Activated T-helper 2 cell treated with anti-CD3 and anti-CD28 coated beads, Interferon-gamma antibody, Interleukin-2, Interleukin-4, amounts not matched to agents 10 μg/mL and 5 μg/mL and 100 μg/mL, durations not matched to agents 14 hours and 24 hours and 36 hours (primary cell): ENCODE results near the gene LCK. TPM values are rescaled to one million over a fixed set of nuclear protein-coding genes. Genes with fewer than 3 reads are reported as not detected.
A peak's percentile ranks its signal among the peaks of the same experiment; 100 is the strongest.

Source experiments
- DNase-seq: peaks from one replicate; pipeline ENCODE4 v3.0.0; 2021; ENCODE audit warnings: low spot score
- H3K27ac Mint-ChIP-seq: one replicate; pipeline ENCODE4 v1.8.0; 2021; ENCODE audit warnings: mixed read lengths
- H3K27me3 Mint-ChIP-seq: one replicate; pipeline ENCODE4 v1.8.0; 2021; ENCODE audit warnings: low read depth, mixed read lengths
- H3K36me3 Mint-ChIP-seq: one replicate; pipeline ENCODE4 v1.8.0; 2021; ENCODE audit warnings: low read depth, mixed read lengths
- H3K4me1 Mint-ChIP-seq: one replicate; pipeline ENCODE4 v1.8.0; 2021; ENCODE audit warnings: low read depth, mixed read lengths
- H3K4me3 Mint-ChIP-seq: one replicate; pipeline ENCODE4 v1.8.0; 2021; ENCODE audit warnings: low read depth, mild to moderate bottlenecking, moderate library complexity, mixed read lengths
- H3K9me3 Mint-ChIP-seq: one replicate; pipeline ENCODE4 v1.8.0; 2021; ENCODE audit warnings: mixed read lengths
- intact Hi-C: fragments of 100-400 bp; cut with micrococcal nuclease; formaldehyde crosslinking; loops from one replicate; pipeline ENCODE4 v1.15.1; 2023
- total RNA-seq: library from RNA; stranded (reverse); gene quantifications from 2 replicates; pipeline ENCODE4 v1.2.3, GENCODE V29; 2022

The LCK gene
- 221 and 232 TPM in 2 replicates for total RNA-seq

GRCh38 chr1:32250893-32251716 lies at the start of gene LCK:
LCK (plus strand) TSS chr1:32251265; CDS start chr1:32274330, 23,065 bp downstream.
- H3K4me3 Mint-ChIP-seq: peak within 1 kb of the TSS; percentile 100
- peak within 1 kb of the TSS; percentile 100 for H3K27ac Mint-ChIP-seq
- peaks cover 55% of the 10 kb centered on the region for H3K4me1 Mint-ChIP-seq
- no peaks in the 10 kb centered on the region for H3K27me3 Mint-ChIP-seq
- intact Hi-C loops: loop anchor here (1.0 to 5.0 kb wide), 4 partner anchors 13 to 314 kb away; partner anchors contain the start of genes CCDC28B and PTP4A2
- H3K9me3 Mint-ChIP-seq: no peaks in the 10 kb centered on the region
- H3K36me3 Mint-ChIP-seq: peaks cover 30% of the 10 kb centered on the region
- DNase-seq: peak; percentile 60

DNA sequence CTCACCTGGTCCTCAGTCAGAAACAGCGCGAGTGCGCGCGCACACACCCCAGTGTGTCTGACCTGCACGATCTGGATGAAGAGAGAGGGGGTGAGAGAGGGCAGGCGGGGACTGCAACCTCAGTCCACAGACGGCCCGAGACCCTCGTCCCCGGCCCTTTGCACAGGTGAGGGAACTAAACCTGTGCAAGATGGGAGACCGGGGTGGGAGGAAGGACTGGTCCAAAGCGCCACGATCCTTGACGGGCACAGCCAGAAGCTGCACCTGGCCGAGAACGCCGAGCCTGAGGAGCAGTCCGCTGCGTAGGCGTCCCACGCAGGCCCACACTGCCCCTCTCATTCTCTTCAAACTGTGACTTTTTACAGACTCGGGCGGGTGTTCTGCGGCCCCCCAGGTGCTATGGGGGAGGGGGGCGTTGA lies 46.1 kb upstream of the LCK start:
- DNase-seq: no peak
- Mint-ChIP-seq H3K9me3 (no peaks in the 10 kb centered on the region), H3K27ac (peak overlapping the region; percentile 28), H3K4me3 (peak overlapping the region; percentile 87), H3K4me1 (peaks cover 34% of the 10 kb centered on the region), H3K27me3 (no peaks in the 10 kb centered on the region), H3K36me3 (peaks cover 37% of the 10 kb centered on the region)
- intact Hi-C loops: loop anchor here (5.0 to 10.0 kb wide), 3 partner anchors 47 to 610 kb away; partner anchors contain the start of genes BSDC1, LCK, S100PBP and YARS1

DNA sequence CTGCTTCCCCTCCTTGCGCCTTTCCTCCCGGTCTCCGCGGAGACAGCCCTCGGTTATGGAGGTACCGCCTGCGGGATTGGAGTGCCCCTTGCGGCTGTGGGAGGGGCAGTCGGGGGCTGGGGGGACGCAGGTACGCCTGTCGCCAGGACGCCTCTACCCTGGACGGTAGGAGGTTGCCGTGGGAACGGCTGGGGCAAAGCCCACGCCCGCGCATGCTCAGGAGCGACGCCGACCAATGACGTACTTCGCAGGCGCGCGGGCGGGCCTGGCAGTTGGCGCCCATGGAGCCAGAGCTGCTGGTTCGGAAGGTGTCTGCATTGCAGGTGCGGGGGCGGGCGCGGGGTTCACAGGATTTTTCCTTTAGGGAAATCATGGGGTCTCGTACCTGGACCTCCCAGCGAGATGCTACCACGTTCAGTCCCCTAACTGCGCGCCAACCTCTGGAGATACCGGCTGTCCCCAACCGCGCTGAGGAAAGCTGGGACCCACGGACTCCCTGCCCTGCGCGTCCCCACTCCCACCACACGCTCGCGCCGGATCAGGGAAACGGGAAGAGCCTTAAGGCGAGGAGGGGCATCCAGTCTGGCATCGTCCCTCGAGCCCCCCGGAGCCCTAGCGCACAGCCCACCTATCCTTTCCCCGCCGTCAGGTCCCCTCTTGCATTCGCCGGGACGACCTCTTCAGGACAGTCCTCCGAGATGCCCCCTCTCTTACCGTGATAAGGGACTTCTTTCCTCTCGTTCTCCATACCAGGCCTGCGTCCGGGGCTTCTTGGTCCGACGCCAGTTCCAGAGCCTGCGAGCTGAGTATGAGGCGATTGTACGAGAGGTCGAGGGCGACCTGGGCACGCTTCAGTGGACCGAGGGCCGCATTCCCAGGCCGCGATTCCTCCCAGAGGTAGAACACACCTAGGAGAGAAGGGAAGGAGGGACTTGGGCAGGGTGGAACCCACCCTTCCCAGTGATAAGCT lies 45.4 kb upstream of the LCK start, which contains the start of gene IQCC:
TSS of gene IQCC (plus strand) at position 271 of the 970 bp plus-strand sequence. CDS start at position 282, 11 bp downstream.
- peak; percentile 82 for DNase-seq
- Mint-ChIP-seq H3K4me3 (peak within 1 kb of the TSS; percentile 87), H3K9me3 (no peaks in the 10 kb centered on the region), H3K27ac (peak within 1 kb of the TSS; percentile 83), H3K4me1 (peaks cover 28% of the 10 kb centered on the region), H3K27me3 (no peaks in the 10 kb centered on the region), H3K36me3 (peaks cover 37% of the 10 kb centered on the region)
- intact Hi-C loops: loop anchor here (10.0 kb wide), 1 partner anchor 609 kb away; the partner anchor contains the start of genes S100PBP and YARS1

DNA sequence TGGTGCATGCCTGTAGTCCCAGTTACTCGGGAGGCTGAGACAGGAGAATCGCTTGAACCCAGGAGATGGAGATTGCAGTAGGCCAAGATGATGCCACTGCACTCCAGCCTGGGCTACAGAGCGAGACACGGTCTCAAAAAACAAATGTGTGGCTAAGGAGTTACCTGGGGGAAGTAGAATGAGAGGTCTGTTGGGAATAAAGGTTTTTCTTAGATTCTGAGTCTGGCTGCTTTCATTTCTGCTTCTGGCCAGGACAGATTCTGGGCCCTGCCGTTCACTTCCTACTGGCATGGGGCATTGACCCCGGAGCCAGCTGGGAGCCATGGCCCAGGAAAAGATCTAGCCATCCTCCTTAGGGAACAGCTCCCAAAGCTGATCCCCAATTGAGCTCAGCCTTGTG lies 42.6 kb upstream of the LCK start:
- H3K36me3 Mint-ChIP-seq: peaks cover 26% of the 10 kb centered on the region
- no peak overlapping the region for H3K4me3 Mint-ChIP-seq
- no peaks in the 10 kb centered on the region for H3K27me3 Mint-ChIP-seq
- intact Hi-C loops: loop anchor here (10.0 kb wide), 1 partner anchor 606 kb away; the partner anchor contains the start of genes S100PBP and YARS1
- H3K27ac Mint-ChIP-seq: no peak overlapping the region
- no peak for DNase-seq
- H3K4me1 Mint-ChIP-seq: peaks cover 16% of the 10 kb centered on the region
- no peaks in the 10 kb centered on the region for H3K9me3 Mint-ChIP-seq

DNA sequence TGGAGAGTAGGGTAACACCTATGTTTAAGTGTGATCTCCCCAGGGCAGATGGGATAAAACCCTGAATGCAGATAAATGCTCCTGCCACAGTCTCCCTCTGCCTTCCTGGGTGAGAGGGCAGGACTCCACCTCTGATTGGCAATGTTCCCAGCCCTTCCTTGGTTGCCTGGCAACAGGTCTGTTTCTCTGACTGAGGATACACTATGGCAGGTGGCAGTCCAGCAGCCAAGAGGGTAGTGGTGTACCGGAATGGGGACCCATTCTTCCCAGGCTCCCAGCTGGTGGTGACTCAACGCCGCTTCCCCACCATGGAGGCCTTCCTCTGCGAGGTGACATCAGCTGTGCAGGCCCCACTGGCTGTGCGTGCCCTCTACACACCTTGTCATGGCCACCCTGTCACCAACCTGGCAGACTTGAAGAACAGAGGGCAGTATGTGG lies 42.2 kb upstream of the LCK start, which contains the start of gene DCDC2B:
TSS of gene DCDC2B (plus strand) at position 199 of the 438 bp plus-strand sequence. CDS start at position 204, 5 bp downstream.
- H3K9me3 Mint-ChIP-seq: no peaks in the 10 kb centered on the region
- no peak for DNase-seq
- intact Hi-C loops: loop anchor here (10.0 kb wide), 1 partner anchor 606 kb away; the partner anchor contains the start of genes S100PBP and YARS1
- H3K4me1 Mint-ChIP-seq: peaks cover 15% of the 10 kb centered on the region
- H3K4me3 Mint-ChIP-seq: no peak within 1 kb of the TSS
- no peak within 1 kb of the TSS for H3K27ac Mint-ChIP-seq
- H3K36me3 Mint-ChIP-seq: peaks cover 23% of the 10 kb centered on the region
- no peaks in the 10 kb centered on the region for H3K27me3 Mint-ChIP-seq

DNA sequence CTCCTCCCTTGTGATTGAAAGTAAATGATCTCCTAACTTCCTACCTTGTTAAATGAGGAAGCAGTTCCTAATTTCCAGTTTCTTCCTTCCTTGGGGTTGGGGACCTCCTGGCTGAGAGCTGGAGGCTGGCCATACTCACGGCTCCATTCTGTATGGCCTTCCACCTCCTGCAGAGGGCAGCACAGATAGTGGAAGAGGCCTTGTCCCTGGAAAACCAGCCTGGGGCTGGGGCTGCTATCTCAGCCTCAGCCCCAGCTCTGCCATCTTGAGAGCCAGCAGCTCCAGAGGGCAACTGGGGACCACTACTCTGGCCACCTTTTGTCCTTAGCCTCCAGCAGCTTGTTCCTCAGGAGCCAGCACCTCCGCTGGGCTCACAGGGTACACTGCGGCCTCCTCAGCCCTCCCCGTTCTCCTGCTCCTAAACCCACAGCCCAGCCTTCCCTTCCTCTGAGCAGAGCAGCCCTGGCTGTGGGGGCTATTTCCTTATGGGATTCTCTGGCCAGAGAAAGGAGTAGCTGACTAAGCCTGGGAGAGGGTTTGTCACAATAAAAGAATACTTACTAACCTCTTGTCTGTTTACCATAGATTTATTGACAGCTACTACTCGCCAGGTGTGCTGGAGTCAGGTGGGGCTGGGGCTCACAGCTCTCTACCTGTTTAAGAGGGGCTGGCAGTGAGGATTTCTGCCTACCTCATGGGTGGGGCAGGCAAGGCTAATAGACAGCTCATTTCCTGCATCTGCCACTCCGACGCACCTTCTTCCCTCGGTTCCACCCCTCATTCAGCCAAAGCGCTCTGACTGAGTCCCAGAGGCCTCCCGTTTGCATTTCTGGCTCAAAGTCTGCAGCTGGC lies 35.2 kb upstream of the LCK start:
- intact Hi-C loops: loop anchor here (2.0 to 10.0 kb wide), 2 partner anchors 119 to 199 kb away; partner anchors contain the start of gene MARCKSL1
- no peaks in the 10 kb centered on the region for H3K9me3 Mint-ChIP-seq
- peak overlapping the region; percentile 28 for H3K27ac Mint-ChIP-seq
- peaks cover 24% of the 10 kb centered on the region for H3K36me3 Mint-ChIP-seq
- peaks cover 13% of the 10 kb centered on the region for H3K4me1 Mint-ChIP-seq
- peak; percentile 53 for DNase-seq
- H3K27me3 Mint-ChIP-seq: no peaks in the 10 kb centered on the region
- no peak overlapping the region for H3K4me3 Mint-ChIP-seq

DNA sequence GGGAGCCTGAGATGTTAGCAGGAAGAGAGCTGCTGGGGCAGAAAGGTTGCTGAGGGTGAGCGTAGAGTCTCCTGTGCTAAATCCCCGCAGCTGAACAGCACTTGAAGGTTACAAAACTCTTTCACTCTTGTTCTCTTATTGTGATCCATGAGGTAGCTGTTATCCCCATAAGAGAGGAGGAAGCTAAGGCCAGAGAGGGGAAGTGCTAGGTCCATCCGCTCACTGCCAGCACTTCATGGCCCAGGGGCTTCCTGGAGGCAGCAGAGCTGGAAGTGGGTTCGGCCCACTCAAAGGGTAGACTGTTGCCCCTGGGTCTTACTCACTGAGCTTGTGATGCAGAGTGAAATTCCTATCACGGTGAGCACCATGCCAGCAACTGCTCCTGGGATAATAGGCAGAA lies 34.5 kb upstream of the LCK start:
- Mint-ChIP-seq H3K36me3 (peaks cover 24% of the 10 kb centered on the region), H3K4me3 (no peak overlapping the region), H3K4me1 (peaks cover 20% of the 10 kb centered on the region), H3K9me3 (no peaks in the 10 kb centered on the region), H3K27ac (no peak overlapping the region), H3K27me3 (no peaks in the 10 kb centered on the region)
- intact Hi-C loops: loop anchor here (10.0 kb wide), 1 partner anchor 118 kb away; the partner anchor contains the start of gene MARCKSL1
- DNase-seq: no peak

- H3K27ac Mint-ChIP-seq: no peak overlapping the region
- no peak for DNase-seq
- peaks cover 39% of the 10 kb centered on the region for H3K36me3 Mint-ChIP-seq
- intact Hi-C loops: loop anchor here (10.0 kb wide), 1 partner anchor 116 kb away; the partner anchor contains the start of gene MARCKSL1
- H3K9me3 Mint-ChIP-seq: no peaks in the 10 kb centered on the region
- no peak overlapping the region for H3K4me3 Mint-ChIP-seq
- no peaks in the 10 kb centered on the region for H3K27me3 Mint-ChIP-seq
- peaks cover 29% of the 10 kb centered on the region for H3K4me1 Mint-ChIP-seq
Measured at GRCh38 chr1:32219022-32219421, 32.0 kb upstream of the LCK start.

- intact Hi-C loops: no loop called here
- DNase-seq: no peak
- Mint-ChIP-seq H3K27ac (peak overlapping the region; percentile 95), H3K4me1 (peaks cover 33% of the 10 kb centered on the region), H3K9me3 (no peaks in the 10 kb centered on the region), H3K27me3 (no peaks in the 10 kb centered on the region), H3K36me3 (peaks cover 45% of the 10 kb centered on the region), H3K4me3 (peak overlapping the region; percentile 94)
Measured at GRCh38 chr1:32220746-32221580, 30.1 kb upstream of the LCK start.

DNA sequence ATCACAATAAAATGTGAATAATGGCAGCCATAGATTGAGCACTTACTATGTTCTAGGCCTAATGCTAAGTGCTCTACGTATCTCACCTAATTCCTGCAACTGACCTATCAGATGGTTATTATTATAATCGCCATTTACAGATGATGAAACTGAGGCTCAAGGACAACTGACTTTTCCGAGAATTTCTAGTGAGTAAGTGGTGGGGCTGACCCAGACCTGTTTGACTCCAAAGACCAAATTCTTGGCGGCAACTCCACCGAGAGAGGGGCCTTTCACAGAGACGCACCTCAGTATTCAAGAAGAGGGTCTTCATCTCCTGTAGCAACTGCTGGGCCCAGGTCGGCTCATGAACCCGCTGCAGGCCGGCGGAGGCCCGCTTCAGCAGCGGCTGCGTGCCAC lies 29.5 kb upstream of the LCK start:
- intact Hi-C loops: no loop called here
- Mint-ChIP-seq H3K36me3 (peaks cover 46% of the 10 kb centered on the region), H3K9me3 (no peaks in the 10 kb centered on the region), H3K4me1 (peaks cover 28% of the 10 kb centered on the region), H3K4me3 (peak overlapping the region; percentile 94), H3K27ac (peak overlapping the region; percentile 95), H3K27me3 (no peaks in the 10 kb centered on the region)
- no peak for DNase-seq
